ENCODE data around the gene TMBIM4.

Gene TMBIM4

GRCh38 chr12:66085998-66086397 is 83.8 kb downstream of the TMBIM4 start:
- no peak for DNase-seq

Data from SHP77 treated with DMSO at 0.1 percent for 48 hours (cell line).